ENCODE data around the gene C5orf15. TPM values are rescaled to one million over a fixed set of nuclear protein-coding genes. Genes with fewer than 3 reads are reported as not detected.

Gene C5orf15
- polyA plus RNA-seq, 1 of the 3 experiments (the other 2 are of a cell fraction) = 81.0 TPM

DNA sequence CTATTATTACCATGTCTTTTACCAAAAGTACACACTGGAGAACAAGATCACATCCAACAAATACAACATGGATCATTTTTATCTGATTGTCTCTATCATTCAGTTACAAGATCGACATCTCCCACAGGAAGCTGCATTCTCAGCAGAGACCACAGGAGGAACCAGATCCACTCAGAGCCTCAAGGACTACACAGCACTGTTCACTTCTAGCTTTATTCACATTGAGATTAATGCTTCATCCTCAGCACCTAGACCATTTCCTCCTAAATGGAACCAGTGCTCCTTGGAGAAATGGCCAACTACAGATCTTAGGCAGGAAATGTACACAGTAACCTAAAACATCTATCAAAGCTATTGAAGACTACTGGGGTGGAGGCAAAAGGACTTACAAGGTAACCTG, 13.3 kb upstream of the C5orf15 start:
- Histone ChIP-seq H3K27ac (ENCODE audit: low read depth in 2 of 2, low read length in 1 of 2) (no peak overlapping the region; a peak in 1 of 4 replicates), H3K9me2 (no peaks in the 10 kb centered on the region), H3K9me3 (no peaks in the 10 kb centered on the region), H3K79me2 (ENCODE audit: insufficient read depth) (peaks cover 78% of the 10 kb centered on the region), H3K4me3 (ENCODE audit: low read depth in 2 of 2, low read length in 1 of 2) (no peak overlapping the region), H3K4me2 (no peak overlapping the region), H3K9ac (no peak overlapping the region), H4K20me1 (ENCODE audit: insufficient read depth) (0 out of 2 replicates have a peak, but pooled peaks cover 7% of the 10 kb centered on the region), H2AFZ (ENCODE audit: low read depth) (no peak overlapping the region), H3K36me3 (replicated peaks in 1 of 2; ENCODE audit: control insufficient read depth in 1 of 2, insufficient read depth in 2 of 2, low read length in 1 of 2) (peaks cover 35 to 52% of the 10 kb centered on the region in 2 experiments), H3K4me1 (ENCODE audit: control insufficient read depth in 1 of 2, insufficient read depth in 2 of 2, low read depth in 1 of 2, low read length in 1 of 2) (peaks cover 0 to 18% of the 10 kb centered on the region in 2 experiments; a peak in 1 of 4 replicates), H3K27me3 (ENCODE audit: insufficient read depth) (no peaks in the 10 kb centered on the region), H3F3A (replicated peaks; ENCODE audit: insufficient read depth) (peaks cover 22% of the 10 kb centered on the region)
- no peak for DNase-seq
- POLR2A ChIA-PET = interaction anchor here (0.5 kb wide), 1 partner anchor 60 kb away, joined by 3 read pairs; no protein-coding TSS in a partner anchor
- 60% methylated on average over 1 of the region's 1 CpG for WGBS (ENCODE audit: low lambda C conversion rate)
- TF ChIP-seq MEF2A (IDR thresholded peaks at IDR 0.05; ENCODE audit: borderline replicate concordance, low read depth) (no peak), TCF12 (IDR thresholded peaks at IDR 0.05) (no peak), FOXJ3 (CRISPR knock-in tag; IDR thresholded peaks at IDR 0.05) (no peak), USF2 (IDR thresholded peaks at IDR 0.05; ENCODE audit: borderline replicate concordance, low read depth, low read length) (no peak), ELF1 (IDR thresholded peaks at IDR 0.05) (no peak), FOSL2 (IDR thresholded peaks at IDR 0.05; ENCODE audit: borderline replicate concordance, low read depth) (no peak), TEAD4 (IDR thresholded peaks at IDR 0.05; ENCODE audit: borderline replicate concordance, insufficient read depth) (no peak), NRF1 (IDR thresholded peaks at IDR 0.05; ENCODE audit: low read depth, low read length) (no peak), GATA2 (CRISPR knock-in tag; IDR thresholded peaks at IDR 0.05) (no peak), SIN3A (IDR thresholded peaks at IDR 0.05; ENCODE audit: borderline replicate concordance, low read depth, low read length) (no peak), JUND (IDR thresholded peaks at IDR 0.05) (no peak), MXI1 (IDR thresholded peaks at IDR 0.05; ENCODE audit: low read depth, low read length) (no peak), IRF3 (IDR thresholded peaks at IDR 0.05; ENCODE audit: low read depth, low read length) (no peak), EP300 (IDR thresholded peaks at IDR 0.05; ENCODE audit: borderline replicate concordance in 1 of 2, low read depth in 1 of 2, low read length in 1 of 2) (no peak), CHD2 (IDR thresholded peaks at IDR 0.05; ENCODE audit: low read length, partially characterized antibody) (no peak), TAF1 (IDR thresholded peaks at IDR 0.05; ENCODE audit: borderline replicate concordance, low read depth, low read length) (no peak), EZH2phosphoT487 (IDR thresholded peaks at IDR 0.05; ENCODE audit: borderline replicate concordance, low read depth) (no peak), POLR2AphosphoS5 (IDR thresholded peaks at IDR 0.05; ENCODE audit: low read depth, low read length) (no peak)
- TF ChIP-seq, protein P1, sequence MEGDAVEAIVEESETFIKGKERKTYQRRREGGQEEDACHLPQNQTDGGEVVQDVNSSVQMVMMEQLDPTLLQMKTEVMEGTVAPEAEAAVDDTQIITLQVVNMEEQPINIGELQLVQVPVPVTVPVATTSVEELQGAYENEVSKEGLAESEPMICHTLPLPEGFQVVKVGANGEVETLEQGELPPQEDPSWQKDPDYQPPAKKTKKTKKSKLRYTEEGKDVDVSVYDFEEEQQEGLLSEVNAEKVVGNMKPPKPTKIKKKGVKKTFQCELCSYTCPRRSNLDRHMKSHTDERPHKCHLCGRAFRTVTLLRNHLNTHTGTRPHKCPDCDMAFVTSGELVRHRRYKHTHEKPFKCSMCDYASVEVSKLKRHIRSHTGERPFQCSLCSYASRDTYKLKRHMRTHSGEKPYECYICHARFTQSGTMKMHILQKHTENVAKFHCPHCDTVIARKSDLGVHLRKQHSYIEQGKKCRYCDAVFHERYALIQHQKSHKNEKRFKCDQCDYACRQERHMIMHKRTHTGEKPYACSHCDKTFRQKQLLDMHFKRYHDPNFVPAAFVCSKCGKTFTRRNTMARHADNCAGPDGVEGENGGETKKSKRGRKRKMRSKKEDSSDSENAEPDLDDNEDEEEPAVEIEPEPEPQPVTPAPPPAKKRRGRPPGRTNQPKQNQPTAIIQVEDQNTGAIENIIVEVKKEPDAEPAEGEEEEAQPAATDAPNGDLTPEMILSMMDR (IDR thresholded peaks at IDR 0.05) = no peak
- CTCF ChIA-PET = interaction anchor here (0.6 to 6.0 kb wide), 4 partner anchors 12 to 942 kb away, joined by 3 to 62 read pairs (median 16); partner anchors contain the start of gene C5orf15

All from SK-N-SH (cell line).